ENCODE measurements around the gene PPP6R2.

Gene PPP6R2

DNA sequence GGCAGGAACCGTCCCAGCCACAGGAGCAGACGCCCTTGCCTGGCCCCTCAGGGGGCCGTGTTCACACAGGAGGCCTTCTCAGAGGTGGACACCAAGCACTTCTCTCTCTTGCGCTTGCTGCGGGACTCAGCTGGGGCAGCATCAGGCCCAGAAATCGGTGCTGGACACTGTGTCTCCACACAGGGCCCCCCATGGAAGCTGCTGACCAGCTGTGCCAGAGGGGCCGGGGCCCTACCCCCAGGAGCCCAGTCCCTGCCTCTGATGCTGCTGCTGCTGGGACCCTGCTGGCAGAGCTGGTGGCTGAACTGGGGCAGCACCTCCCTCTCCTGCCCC, 39.6 kb upstream of the PPP6R2 start:
- no peak for DNase-seq (ENCODE audit: low read depth, low spot score)
- Histone ChIP-seq H3K9me3 (ENCODE audit: insufficient read depth, low read length) (no peaks in the 10 kb centered on the region), H3K27me3 (ENCODE audit: insufficient read depth, insufficient read length) (no peaks in the 10 kb centered on the region), H3K9ac (ENCODE audit: insufficient read length, low read depth) (peak overlapping the region; percentile 56), H3K36me3 (ENCODE audit: insufficient read depth, insufficient read length, low read length) (peaks cover 17% of the 10 kb centered on the region), H3K4me3 (ENCODE audit: insufficient read length, low read depth) (no peak overlapping the region), H3K4me1 (ENCODE audit: insufficient read depth, insufficient read length) (peaks cover 32% of the 10 kb centered on the region)
- TF ChIP-seq SUZ12 (IDR thresholded peaks at IDR 0.05; ENCODE audit: extremely low read depth, insufficient read depth, insufficient read length) (no peak), YY1 (IDR thresholded peaks at IDR 0.05; ENCODE audit: insufficient read depth, insufficient read length) (no peak), ZNF274 (IDR thresholded peaks at IDR 0.05; ENCODE audit: low read depth, low read length) (no peak)

DNA sequence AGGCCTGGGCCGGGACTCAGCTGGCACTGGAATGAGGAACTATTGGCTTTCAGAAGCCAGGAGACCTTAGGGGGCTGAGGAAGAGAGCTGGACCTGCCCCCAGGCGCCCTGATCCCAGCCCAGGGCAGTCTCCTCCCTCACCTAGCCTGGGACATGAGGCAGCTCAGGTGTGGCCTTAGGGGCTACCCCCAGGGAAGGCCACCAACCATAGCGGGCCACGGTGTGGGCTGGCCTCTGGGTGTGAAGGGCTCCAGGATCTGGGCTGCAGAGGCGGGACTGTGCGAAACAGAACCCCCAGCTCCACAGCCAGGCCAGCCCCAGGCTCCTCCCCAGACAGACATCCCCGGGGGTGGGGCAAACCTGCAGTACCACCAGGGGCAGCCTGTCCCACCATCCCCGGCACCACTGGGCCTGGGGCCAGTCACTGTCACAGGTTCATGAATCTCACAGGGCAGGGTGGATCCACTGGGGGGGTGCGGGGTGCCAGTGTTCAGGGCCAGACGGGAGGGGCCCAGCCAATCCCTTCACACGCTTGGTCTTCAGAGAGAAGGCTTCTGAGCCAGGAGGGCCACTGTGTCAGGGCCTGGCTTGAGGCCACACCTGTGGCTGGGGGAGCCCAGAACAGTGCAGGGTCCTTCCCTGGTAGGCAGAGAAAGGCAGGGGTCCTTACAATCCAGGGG, 39.1 kb upstream of the PPP6R2 start:
- Histone ChIP-seq H3K36me3 (ENCODE audit: insufficient read depth, insufficient read length, low read length) (peaks cover 17% of the 10 kb centered on the region), H3K27me3 (ENCODE audit: insufficient read depth, insufficient read length) (no peaks in the 10 kb centered on the region), H3K4me1 (ENCODE audit: insufficient read depth, insufficient read length) (peaks cover 35% of the 10 kb centered on the region), H3K9me3 (ENCODE audit: insufficient read depth, low read length) (no peaks in the 10 kb centered on the region), H3K4me3 (ENCODE audit: insufficient read length, low read depth) (no peak overlapping the region), H3K9ac (ENCODE audit: insufficient read length, low read depth) (peak overlapping the region; percentile 56)
- no peak for DNase-seq (ENCODE audit: low read depth, low spot score)
- TF ChIP-seq ZNF274 (IDR thresholded peaks at IDR 0.05; ENCODE audit: low read depth, low read length) (no peak), YY1 (IDR thresholded peaks at IDR 0.05; ENCODE audit: insufficient read depth, insufficient read length) (no peak), SUZ12 (IDR thresholded peaks at IDR 0.05; ENCODE audit: extremely low read depth, insufficient read depth, insufficient read length) (no peak)

DNA sequence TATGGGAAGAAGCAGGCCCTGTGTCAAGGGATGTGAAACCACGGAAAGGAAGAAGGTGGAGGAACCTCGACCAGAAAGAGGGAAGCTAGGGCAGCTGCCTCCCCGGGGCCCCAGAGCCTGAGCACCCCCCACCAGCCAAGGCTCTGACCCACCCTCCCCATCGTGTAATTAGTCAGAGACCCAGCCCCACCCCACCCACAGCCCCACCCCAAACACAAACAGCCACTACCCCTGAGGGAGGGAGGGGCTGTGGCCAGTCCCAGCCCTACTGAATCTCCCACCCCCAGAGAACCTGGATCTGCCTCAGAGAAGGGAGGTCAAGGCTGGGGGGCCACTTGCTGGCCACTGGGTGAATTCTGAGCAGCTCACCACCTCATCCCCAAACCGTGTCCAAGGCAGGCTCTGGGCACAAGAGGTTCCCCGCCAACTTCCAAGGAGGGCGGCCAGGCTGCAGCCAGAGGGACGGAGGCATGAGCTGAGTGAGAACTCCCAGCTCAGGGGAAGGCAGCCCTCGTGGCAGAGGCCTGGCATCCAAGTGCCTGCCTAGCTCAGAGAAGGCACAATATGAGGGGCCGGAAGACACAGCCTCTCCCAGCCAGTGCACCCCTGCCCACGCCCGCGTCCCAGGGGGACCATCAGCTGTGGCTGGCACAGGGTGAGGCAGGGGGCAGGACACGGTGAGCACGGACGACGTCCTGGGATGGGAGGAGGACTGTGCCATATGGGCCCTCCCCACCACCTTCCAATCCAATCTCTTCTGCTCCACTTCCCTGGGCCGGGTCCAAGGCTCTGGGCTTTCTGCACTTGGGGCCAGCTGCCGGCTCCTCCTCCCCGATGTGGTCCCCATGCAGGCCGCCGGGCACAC, 38.4 kb upstream of the PPP6R2 start:
- Histone ChIP-seq H3K4me1 (ENCODE audit: insufficient read depth, insufficient read length) (peaks cover 36% of the 10 kb centered on the region), H3K9me3 (ENCODE audit: insufficient read depth, low read length) (no peaks in the 10 kb centered on the region), H3K27me3 (ENCODE audit: insufficient read depth, insufficient read length) (no peaks in the 10 kb centered on the region), H3K36me3 (ENCODE audit: insufficient read depth, insufficient read length, low read length) (peaks cover 17% of the 10 kb centered on the region), H3K4me3 (ENCODE audit: insufficient read length, low read depth) (no peak overlapping the region), H3K9ac (ENCODE audit: insufficient read length, low read depth) (no peak overlapping the region)
- no peak for DNase-seq (ENCODE audit: low read depth, low spot score)
- TF ChIP-seq SUZ12 (IDR thresholded peaks at IDR 0.05; ENCODE audit: extremely low read depth, insufficient read depth, insufficient read length) (no peak), YY1 (IDR thresholded peaks at IDR 0.05; ENCODE audit: insufficient read depth, insufficient read length) (no peak), ZNF274 (IDR thresholded peaks at IDR 0.05; ENCODE audit: low read depth, low read length) (no peak)

DNA sequence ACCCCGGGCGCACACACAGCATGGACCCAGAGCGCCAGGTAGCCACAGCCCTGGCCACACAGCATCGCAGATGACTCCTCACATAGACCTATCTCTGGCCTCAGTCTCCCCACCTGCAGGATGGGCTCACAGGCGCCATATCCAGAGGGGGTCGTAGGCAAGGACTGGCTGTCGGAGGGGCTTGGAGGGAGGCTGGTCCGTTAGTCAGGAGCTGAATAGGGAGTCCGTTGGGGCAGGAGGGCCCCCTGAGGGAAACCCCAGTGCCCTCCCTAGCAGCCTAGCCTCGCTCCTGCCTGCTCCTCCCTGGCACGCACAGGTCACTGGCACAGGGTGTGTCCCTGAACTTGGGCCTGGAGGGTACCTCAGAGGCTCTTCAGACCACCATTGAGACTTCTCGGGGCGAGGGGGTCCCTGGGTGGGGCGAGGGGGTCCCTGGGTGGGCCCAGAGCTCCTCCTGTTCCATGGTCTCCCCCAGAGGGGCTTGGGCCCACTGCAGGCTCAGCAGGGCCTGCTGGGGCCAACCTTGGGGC, 37.7 kb upstream of the PPP6R2 start:
- TF ChIP-seq YY1 (IDR thresholded peaks at IDR 0.05; ENCODE audit: insufficient read depth, insufficient read length) (no peak), ZNF274 (IDR thresholded peaks at IDR 0.05; ENCODE audit: low read depth, low read length) (no peak), SUZ12 (IDR thresholded peaks at IDR 0.05; ENCODE audit: extremely low read depth, insufficient read depth, insufficient read length) (no peak)
- peaks cover 17% of the 10 kb centered on the region for H3K36me3 ChIP-seq (ENCODE audit: insufficient read depth, insufficient read length, low read length)
- peaks cover 37% of the 10 kb centered on the region for H3K4me1 ChIP-seq (ENCODE audit: insufficient read depth, insufficient read length)
- H3K4me3 ChIP-seq (ENCODE audit: insufficient read length, low read depth), result no peak overlapping the region
- H3K9me3 ChIP-seq (ENCODE audit: insufficient read depth, low read length), result no peaks in the 10 kb centered on the region
- H3K9ac ChIP-seq (ENCODE audit: insufficient read length, low read depth), result peak overlapping the region; percentile 85
- DNase-seq (ENCODE audit: low read depth, low spot score), result no peak
- H3K27me3 ChIP-seq (ENCODE audit: insufficient read depth, insufficient read length), result no peaks in the 10 kb centered on the region

DNA sequence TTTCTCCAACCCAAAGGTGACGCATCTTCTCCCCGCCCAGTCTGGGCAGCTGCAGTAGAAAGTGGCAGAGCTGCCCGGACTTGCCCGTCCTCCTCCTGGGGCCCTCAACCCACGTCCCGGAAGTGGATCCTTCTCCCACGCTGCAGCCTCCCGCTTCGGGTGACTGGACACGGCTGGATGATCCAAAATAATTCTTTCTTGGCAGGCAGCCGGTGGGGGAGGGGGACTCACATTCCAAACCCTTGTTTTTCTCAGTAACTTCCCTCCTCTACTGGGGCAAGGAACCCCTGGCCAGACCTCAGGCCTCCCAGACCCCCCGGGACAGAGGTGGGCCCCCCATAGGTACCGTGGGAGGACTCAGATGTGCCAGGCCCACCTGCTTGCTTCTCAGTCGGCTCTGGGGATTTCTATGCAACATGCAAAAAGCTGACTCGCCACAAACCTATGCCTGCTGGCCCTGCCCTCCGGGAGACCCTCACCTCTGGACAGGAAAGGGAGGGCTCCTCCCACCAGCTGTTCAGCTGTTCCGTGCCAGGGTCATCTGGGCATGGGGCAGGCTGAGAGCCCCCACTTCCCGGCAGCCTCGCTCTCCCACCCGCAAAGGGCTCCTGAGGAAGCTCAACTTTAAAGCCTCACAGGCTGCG, 37.1 kb upstream of the PPP6R2 start:
- H3K36me3 ChIP-seq (ENCODE audit: insufficient read depth, insufficient read length, low read length), result peaks cover 14% of the 10 kb centered on the region
- TF ChIP-seq ZNF274 (IDR thresholded peaks at IDR 0.05; ENCODE audit: low read depth, low read length) (no peak), YY1 (IDR thresholded peaks at IDR 0.05; ENCODE audit: insufficient read depth, insufficient read length) (no peak), SUZ12 (IDR thresholded peaks at IDR 0.05; ENCODE audit: extremely low read depth, insufficient read depth, insufficient read length) (no peak)
- H3K4me1 ChIP-seq (ENCODE audit: insufficient read depth, insufficient read length), result peaks cover 37% of the 10 kb centered on the region
- no peaks in the 10 kb centered on the region for H3K9me3 ChIP-seq (ENCODE audit: insufficient read depth, low read length)
- DNase-seq (ENCODE audit: low read depth, low spot score), result no peak
- H3K27me3 ChIP-seq (ENCODE audit: insufficient read depth, insufficient read length), result no peaks in the 10 kb centered on the region
- H3K9ac ChIP-seq (ENCODE audit: insufficient read length, low read depth), result peak overlapping the region; percentile 85
- peak overlapping the region; percentile 71 for H3K4me3 ChIP-seq (ENCODE audit: insufficient read length, low read depth)

DNA sequence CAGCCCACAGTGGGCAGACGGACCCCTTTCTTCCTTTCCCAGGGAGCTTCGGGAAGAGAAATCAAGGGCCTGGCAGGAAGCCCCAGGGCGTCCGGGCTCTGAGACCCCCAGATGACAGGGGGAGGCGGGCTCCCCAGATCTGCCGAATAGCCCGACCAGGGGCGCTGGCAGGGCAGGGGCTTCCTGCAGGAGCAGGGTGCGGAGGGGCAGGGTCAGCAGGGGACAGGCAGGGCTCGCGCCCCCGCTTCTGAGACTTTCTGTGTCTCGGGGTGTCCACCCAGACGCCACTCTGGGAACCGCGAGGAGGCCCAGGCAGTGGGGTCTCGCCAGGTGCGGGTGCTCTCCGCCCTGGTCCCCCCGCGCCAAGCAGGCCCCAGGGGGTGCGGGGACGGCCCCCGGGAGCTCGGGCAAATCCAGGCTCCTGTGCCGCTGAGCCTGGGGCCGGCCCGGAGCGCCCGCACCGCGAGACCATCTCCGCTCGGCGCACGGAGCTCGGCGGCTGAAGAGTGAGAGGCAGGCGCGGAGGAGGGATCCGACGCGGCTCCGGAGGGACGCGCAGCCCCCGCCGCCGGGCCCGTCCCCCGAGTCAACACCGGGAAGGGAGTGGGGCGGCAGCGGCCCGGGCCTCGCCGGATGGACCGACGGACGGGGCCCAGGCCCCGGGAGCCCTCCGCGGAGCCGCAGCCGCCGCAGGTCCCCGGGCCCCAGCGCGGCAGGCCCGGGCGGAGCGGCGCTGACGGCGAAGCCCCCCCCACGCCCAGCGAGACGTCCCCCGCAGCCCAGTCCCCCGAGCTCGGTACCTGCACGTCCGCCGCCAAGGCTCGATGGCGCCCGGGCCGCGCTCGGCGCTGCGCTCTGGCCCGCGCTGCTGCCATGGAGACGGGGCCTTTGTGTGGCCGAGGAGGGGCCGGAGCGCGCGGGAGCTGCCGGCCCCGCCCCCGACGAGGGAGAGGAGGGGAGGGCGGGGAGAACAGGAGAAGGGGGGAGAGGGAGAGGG, 36.1 kb upstream of the PPP6R2 start, which contains the start of gene PLXNB2:
PLXNB2 (minus strand) TSS at position 894 of the 997 bp plus-strand sequence. CDS start 17,062 bp downstream, outside the sequence.
- peak within 1 kb of the TSS; percentile 85 for H3K9ac ChIP-seq (ENCODE audit: insufficient read length, low read depth)
- peak within 1 kb of the TSS; percentile 71 for H3K4me3 ChIP-seq (ENCODE audit: insufficient read length, low read depth)
- no peaks in the 10 kb centered on the region for H3K9me3 ChIP-seq (ENCODE audit: insufficient read depth, low read length)
- no peaks in the 10 kb centered on the region for H3K27me3 ChIP-seq (ENCODE audit: insufficient read depth, insufficient read length)
- DNase-seq (ENCODE audit: low read depth, low spot score), result peak; percentile 40
- peaks cover 14% of the 10 kb centered on the region for H3K36me3 ChIP-seq (ENCODE audit: insufficient read depth, insufficient read length, low read length)
- peaks cover 40% of the 10 kb centered on the region for H3K4me1 ChIP-seq (ENCODE audit: insufficient read depth, insufficient read length)
- TF ChIP-seq ZNF274 (IDR thresholded peaks at IDR 0.05; ENCODE audit: low read depth, low read length) (no peak), SUZ12 (IDR thresholded peaks at IDR 0.05; ENCODE audit: extremely low read depth, insufficient read depth, insufficient read length) (no peak), YY1 (IDR thresholded peaks at IDR 0.05; ENCODE audit: insufficient read depth, insufficient read length) (no peak)

Measured in NT2/D1 (cell line).